GM12878 (cell line): Measurements from ENCODE around the gene AK5. TPM values are rescaled to one million over a fixed set of nuclear protein-coding genes. Genes with fewer than 3 reads are reported as not detected.

ENCODE experiments used
- ATAC-seq: fragments of 200-7000 bp; cut with Tn5 transposase; 3 replicates; pipeline ENCODE4 v1.9.1; 2020; ENCODE audit warnings: mild to moderate bottlenecking, moderate library complexity
- BruUV-seq: library from RNA; stranded (reverse); fragments of 400-500 nt; replicated peaks from 2 replicates; lab custom pipeline; 2021; lab: Mats Ljungman, UMichigan
- CTCF ChIA-PET: fragments of 300-600 bp; sonication (Branson Sonifier 250); formaldehyde crosslinking; extraction: SDS; loops from one replicate; lab custom pipeline; 2021; ENCODE audit warnings: inconsistent platforms; lab: Yijun Ruan, JAX
- POLR2A ChIA-PET: fragments of 350-600 bp; formaldehyde crosslinking; extraction: SDS; loops from one replicate; lab custom pipeline; 2021; ENCODE audit warnings: inconsistent platforms; lab: Charles Lee
- RAD21 ChIA-PET: fragments of 300-600 bp; sonication (Branson Sonifier 250); formaldehyde crosslinking; loops from one replicate; lab custom pipeline; 2023; ENCODE audit warnings: antibody characterized with exemption; ENCODE audit not compliant: unreplicated experiment; lab: Charles Lee
- SMC1A ChIA-PET: fragments of 300-600 bp; sonication (Branson Sonifier 250); formaldehyde crosslinking; loops from one replicate; lab custom pipeline; 2023; ENCODE audit not compliant: unreplicated experiment, uncharacterized antibody; lab: Charles Lee
- DNase-seq: peaks from one replicate; pipeline ENCODE4 v3.0.0-alpha.2; 2011; ENCODE audit warnings: low read depth, low spot score
- FAIRE-seq: peaks from 3 replicates; lab custom pipeline; 2011; peaks lifted over from hg19 to GRCh38; lab: Jason Lieb, UNC
- H2AFZ ChIP-seq: 2 replicates; pipeline ENCODE4 v1.6.0; 2011; ENCODE audit warnings: low read depth, low read length, control low read depth; ENCODE audit not compliant: control insufficient read depth
- H3K27ac ChIP-seq: 2 replicates; pipeline ENCODE4 v1.5.1; 2011; ENCODE audit warnings: control low read depth; ENCODE audit not compliant: control insufficient read depth, insufficient read depth
- H3K27me3 ChIP-seq, 2 experiments: replicated peaks in 1 of 2; 2 replicates each; pipeline versions ENCODE4 v1.6.0 to v1.6.1; 2011; ENCODE audit warnings: low read length in 1 of 2; ENCODE audit not compliant: control insufficient read depth in 2 of 2, insufficient read depth in 2 of 2
- H3K36me3 ChIP-seq, 2 experiments: 2 replicates each; pipeline ENCODE4 v1.5.1; 2011; ENCODE audit warnings: low read length in 1 of 2; ENCODE audit not compliant: control insufficient read depth in 2 of 2, insufficient read depth in 2 of 2
- H3K4me1 ChIP-seq: 2 replicates; pipeline ENCODE4 v1.6.1; 2011; ENCODE audit warnings: mild to moderate bottlenecking, low read length, moderate library complexity, mixed read lengths; ENCODE audit not compliant: control insufficient read depth, insufficient read depth
- H3K4me2 ChIP-seq: 2 replicates; pipeline ENCODE4 v1.6.0; 2011; ENCODE audit warnings: control low read depth; ENCODE audit not compliant: control insufficient read depth, insufficient read depth
- H3K4me3 ChIP-seq: fragments of 200-600 bp; sonication (generic); 2 replicates; pipeline ENCODE4 v1.5.1; 2016
- H3K79me2 ChIP-seq: 2 replicates; pipeline ENCODE4 v1.6.0; 2011; ENCODE audit warnings: low read length; ENCODE audit not compliant: control insufficient read depth, insufficient read depth
- H3K9ac ChIP-seq: 2 replicates; pipeline ENCODE4 v1.8.0; 2011; ENCODE audit warnings: low read length, control low read depth, mixed read lengths; ENCODE audit not compliant: control insufficient read depth, insufficient read depth
- H3K9me3 ChIP-seq: replicated peaks from 3 replicates; pipeline ENCODE4 v1.5.1; 2011; ENCODE audit warnings: mild to moderate bottlenecking, low read length; ENCODE audit not compliant: control insufficient read depth, insufficient read depth
- H4K20me1 ChIP-seq: 2 replicates; pipeline ENCODE4 v1.6.0; 2011; ENCODE audit not compliant: control insufficient read depth, insufficient read depth
- ATF3 ChIP-seq: IDR thresholded peaks from 2 replicates; pipeline ENCODE4 v1.6.1; 2011; ENCODE audit warnings: low read depth, mild to moderate bottlenecking, low read length, moderate library complexity, borderline replicate concordance; ENCODE audit errors: extremely low read depth
- BCLAF1 ChIP-seq: fragments of 450-650 bp; IDR thresholded peaks from 2 replicates; pipeline ENCODE4 v1.6.1; 2017; ENCODE audit warnings: antibody characterized with exemption, mild to moderate bottlenecking, moderate library complexity
- BMI1 ChIP-seq: fragments of 450-650 bp; IDR thresholded peaks from 2 replicates; pipeline ENCODE4 v1.6.1; 2016; ENCODE audit warnings: mild to moderate bottlenecking, moderate library complexity, borderline replicate concordance
- CBX5 ChIP-seq: sonication (generic); IDR thresholded peaks from 2 replicates; pipeline ENCODE4 v1.6.1; 2016; ENCODE audit warnings: low read depth, moderate library complexity, mild to moderate bottlenecking, inconsistent platforms
- CEBPB ChIP-seq, 2 experiments: fragments of 150-350 bp in 1 of 2; IDR thresholded peaks; 2 replicates each; pipeline ENCODE4 v1.6.1; 2012 to 2014; ENCODE audit warnings: low read depth in 2 of 2, low read length in 2 of 2, borderline replicate concordance in 1 of 2, inconsistent platforms in 1 of 2
- DPF2 ChIP-seq: fragments of 450-650 bp; IDR thresholded peaks from 2 replicates; pipeline ENCODE4 v1.6.1; 2017; ENCODE audit warnings: mild to moderate bottlenecking
- EP300 ChIP-seq, 2 experiments: fragments of 150-350 bp in 1 of 2; IDR thresholded peaks; 2 replicates each; pipeline ENCODE4 v1.6.1; 2011 to 2012; ENCODE audit warnings: low read depth in 2 of 2, low read length in 2 of 2, borderline replicate concordance in 1 of 2, improper control_type of control experiment in 1 of 2, inconsistent platforms in 1 of 2; ENCODE audit not compliant: control insufficient read depth in 1 of 2
- KDM1A ChIP-seq: fragments of 200-600 bp; sonication (generic); IDR thresholded peaks from 2 replicates; pipeline ENCODE4 v1.6.1; 2016; ENCODE audit warnings: borderline replicate concordance
- MLLT1 ChIP-seq: fragments of 450-650 bp; IDR thresholded peaks from 2 replicates; pipeline ENCODE4 v1.6.1; 2016; ENCODE audit warnings: mild to moderate bottlenecking
- MXI1 ChIP-seq: fragments of 150-350 bp; IDR thresholded peaks from 2 replicates; pipeline ENCODE4 v1.6.1; 2011; ENCODE audit warnings: low read depth, mild to moderate bottlenecking, inconsistent platforms, low read length, improper control_type of control experiment
- NR2C1 ChIP-seq: fragments of 450-650 bp; IDR thresholded peaks from 2 replicates; pipeline ENCODE4 v1.6.1; 2017; ENCODE audit warnings: antibody characterized with exemption, mild to moderate bottlenecking, moderate library complexity
- PML ChIP-seq: IDR thresholded peaks from 2 replicates; pipeline ENCODE4 v1.6.1; 2012; ENCODE audit warnings: low read length, inconsistent platforms
- SMAD5 ChIP-seq: IDR thresholded peaks from 2 replicates; pipeline ENCODE4 v1.6.1; 2016; ENCODE audit warnings: antibody characterized with exemption, low read depth
- SREBF1 ChIP-seq: IDR thresholded peaks from 2 replicates; pipeline ENCODE4 v1.6.1; 2012; ENCODE audit warnings: mild to moderate bottlenecking, low read length
- SRF ChIP-seq, 2 experiments: IDR thresholded peaks; 2 replicates each; pipeline ENCODE4 v1.6.1; 2011; ENCODE audit warnings: low read depth in 2 of 2, low read length in 2 of 2, mild to moderate bottlenecking in 1 of 2, moderate library complexity in 1 of 2
- ZNF207 ChIP-seq: fragments of 450-650 bp; IDR thresholded peaks from 2 replicates; pipeline ENCODE4 v1.6.1; 2014; ENCODE audit warnings: antibody characterized with exemption, mild to moderate bottlenecking, borderline replicate concordance
- WGBS: methylation state at CpG from one replicate; pipeline ENCODE4 v1.1.6; 2016; ENCODE audit warnings: low lambda C conversion rate; ENCODE audit not compliant: insufficient replicate concordance, insufficient coverage; ENCODE audit errors: missing lambda C conversion rate; 5-methylcytosine and 5-hydroxymethylcytosine counted together
- in situ Hi-C: fragments of 300-500 bp; cut with MboI; formaldehyde crosslinking; loops from 9 replicates; pipeline ENCODE4 v1.14.3; 2018; ENCODE audit warnings: mixed read lengths
- intact Hi-C: fragments of 100-400 bp; cut with micrococcal nuclease; formaldehyde crosslinking; loops from one replicate; pipeline ENCODE4 v1.14.2; 2022; ENCODE audit not compliant: unreplicated experiment
- polyA plus RNA-seq, 11 experiments: library from polyadenylated mRNA; depleted of rRNA in 4 of 11; unstranded in 6 of 11; stranded (reverse) in 5 of 11; fragments of >200 nt; fragmentation: Nextera tagmentation in 4 of 11; fragmentation: Illumina TruSeq in 1 of 11; extraction: Ambion mirVana in 4 of 11; extraction: Trizol in 1 of 11; gene quantifications; 1 replicate in 1 of 11; 2 replicates in 10 of 11; pipeline versions ENCODE4 v1.2.1 to v1.2.3, GENCODE V29; 2011 to 2016; ENCODE audit warnings: inconsistent platforms in 2 of 11, missing spikeins in 2 of 11, low read depth in 1 of 11
- total RNA-seq, 4 experiments: library from RNA; depleted of rRNA in 3 of 4; stranded (reverse); fragments of >200 nt in 3 of 4; fragmentation: Illumina TruSeq in 1 of 4; extraction: Trizol in 1 of 4; gene quantifications; 2 replicates each; pipeline versions ENCODE4 v1.2.1 to v1.2.3, GENCODE V29; 2013 to 2021
- TF ChIP-seq, protein P1 (sequence below): fragments of 150-350 bp; IDR thresholded peaks from 2 replicates; pipeline ENCODE4 v1.6.1; 2014; ENCODE audit warnings: mild to moderate bottlenecking, low read depth, low read length

The AK5 gene
- total and polyA plus RNA-seq, 10 of the 15 experiments (the other 5 are each of a cell fraction or from before 2014, with no cell fraction given) = 0.08 to 0.33 TPM; not detected in 8

DNA sequence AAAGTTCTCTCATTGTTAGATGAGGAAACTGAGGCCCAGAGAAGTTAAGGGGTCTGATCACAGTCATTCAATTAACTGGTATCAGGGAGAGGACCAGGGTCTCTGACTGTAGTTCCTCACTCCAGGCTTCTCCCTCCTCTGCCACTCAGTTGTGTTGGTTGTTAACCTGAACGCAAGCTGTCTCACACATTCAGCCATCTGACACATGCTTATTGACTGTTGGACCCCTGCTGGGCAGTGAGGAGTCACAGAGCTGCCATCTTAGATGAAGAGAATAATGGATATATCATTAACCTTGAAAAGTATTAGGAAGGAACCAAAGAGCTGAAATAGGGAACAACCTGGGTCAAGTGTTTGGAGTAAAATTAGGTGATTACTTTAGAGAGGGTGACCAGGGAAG is 205.8 kb downstream of the AK5 start:
- DNase-seq = no peak
- BruUV-seq = no TSS peak
- ChIA-PET RAD21 (no interaction called here), CTCF (no interaction called here), POLR2A (no interaction called here), SMC1A (no interaction called here)
- FAIRE-seq = no peak
- intact Hi-C loops (no loop called here), in situ Hi-C loops (no loop called here)
- Histone ChIP-seq H3K4me1 (no peaks in the 10 kb centered on the region), H3K27me3 (no peaks in the 10 kb centered on the region; a peak in 1 of 4 replicates), H3K9me3 (no peaks in the 10 kb centered on the region), H2AFZ (no peak overlapping the region), H4K20me1 (no peaks in the 10 kb centered on the region), H3K36me3 (no peaks in the 10 kb centered on the region), H3K9ac (no peak overlapping the region), H3K4me3 (no peak overlapping the region), H3K4me2 (no peak overlapping the region), H3K79me2 (no peaks in the 10 kb centered on the region), H3K27ac (no peak overlapping the region)
- WGBS = 78% methylated on average over 1 of the region's 1 CpG
- no peak for ATAC-seq
- TF ChIP-seq BMI1 = no peak
- no peak for TF ChIP-seq MXI1
- no peak for TF ChIP-seq CEBPB (IDR thresholded peaks at IDR 0.05; ENCODE audit: borderline replicate concordance in 1 of 2, low read depth in 2 of 2, low read length in 2 of 2)
- no peak for TF ChIP-seq CBX5
- no peak for TF ChIP-seq NR2C1
- TF ChIP-seq ATF3 = no peak
- no peak for TF ChIP-seq KDM1A
- no peak for TF ChIP-seq PML
- no peak for TF ChIP-seq DPF2
- TF ChIP-seq EP300 (IDR thresholded peaks at IDR 0.05; ENCODE audit: borderline replicate concordance in 1 of 2, control insufficient read depth in 1 of 2, low read depth in 2 of 2, low read length in 2 of 2) = no peak
- no peak for TF ChIP-seq BCLAF1
- TF ChIP-seq SRF (IDR thresholded peaks at IDR 0.05; ENCODE audit: low read depth in 2 of 2, low read length in 2 of 2) = no peak
- TF ChIP-seq, protein P1, sequence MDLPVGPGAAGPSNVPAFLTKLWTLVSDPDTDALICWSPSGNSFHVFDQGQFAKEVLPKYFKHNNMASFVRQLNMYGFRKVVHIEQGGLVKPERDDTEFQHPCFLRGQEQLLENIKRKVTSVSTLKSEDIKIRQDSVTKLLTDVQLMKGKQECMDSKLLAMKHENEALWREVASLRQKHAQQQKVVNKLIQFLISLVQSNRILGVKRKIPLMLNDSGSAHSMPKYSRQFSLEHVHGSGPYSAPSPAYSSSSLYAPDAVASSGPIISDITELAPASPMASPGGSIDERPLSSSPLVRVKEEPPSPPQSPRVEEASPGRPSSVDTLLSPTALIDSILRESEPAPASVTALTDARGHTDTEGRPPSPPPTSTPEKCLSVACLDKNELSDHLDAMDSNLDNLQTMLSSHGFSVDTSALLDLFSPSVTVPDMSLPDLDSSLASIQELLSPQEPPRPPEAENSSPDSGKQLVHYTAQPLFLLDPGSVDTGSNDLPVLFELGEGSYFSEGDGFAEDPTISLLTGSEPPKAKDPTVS = no peak
- no peak for TF ChIP-seq SREBF1
- no peak for TF ChIP-seq MLLT1
- TF ChIP-seq ZNF207 = no peak
- no peak for TF ChIP-seq SMAD5
